GM19099 (cell line): ENCODE results near the gene ERI3.

ENCODE experiments used
- POLR2A ChIP-seq: IDR thresholded peaks from 3 replicates; pipeline ENCODE4 v1.6.1; 2011; ENCODE audit warnings: low read depth; ENCODE audit not compliant: insufficient read length; ENCODE audit errors: extremely low read depth

The ERI3 gene

DNA sequence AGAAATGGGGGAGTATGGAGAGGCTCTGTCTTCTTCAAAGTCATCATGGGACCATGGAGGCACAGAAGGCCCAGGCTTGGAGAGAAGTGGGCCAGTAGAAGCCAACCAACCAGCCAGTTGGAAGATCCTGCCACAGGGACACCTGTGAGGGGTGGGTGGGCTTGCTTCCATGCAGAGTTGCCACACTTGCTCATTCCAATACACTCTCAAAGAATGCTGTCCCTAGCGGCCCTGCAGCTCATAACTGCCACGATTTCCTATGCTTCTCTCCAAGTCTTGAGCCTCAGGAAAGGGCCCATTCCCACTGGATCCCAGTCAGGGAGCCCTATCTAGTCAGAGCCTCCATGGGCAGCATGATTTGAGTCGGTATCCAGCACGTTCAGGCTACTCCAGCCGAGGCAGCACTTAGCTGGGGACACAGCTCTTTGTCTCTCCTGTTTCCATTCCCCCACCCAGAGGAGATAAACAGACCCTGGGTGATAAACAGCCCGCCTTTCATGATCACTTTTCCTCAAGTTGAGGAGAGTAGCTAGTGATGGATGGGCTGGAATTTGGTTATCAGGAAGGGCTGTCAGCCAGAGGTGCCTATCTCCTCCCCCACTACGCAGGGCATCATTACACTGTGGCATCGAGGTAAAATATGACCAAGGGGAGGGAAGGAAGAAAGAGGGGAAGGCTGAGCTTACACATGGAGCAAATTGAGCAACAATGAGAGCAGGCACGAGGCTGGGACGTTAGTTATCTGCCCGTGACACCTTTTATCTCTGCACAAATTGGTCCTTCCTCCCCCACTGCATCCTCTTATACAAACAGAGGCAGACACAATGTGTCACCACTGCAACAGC lies 64.6 kb downstream of the ERI3 start:
- TF ChIP-seq POLR2A, result no peak

- no peak for TF ChIP-seq POLR2A
Measured at GRCh38 chr1:44289530-44289929, 65.5 kb downstream of the ERI3 start.

DNA sequence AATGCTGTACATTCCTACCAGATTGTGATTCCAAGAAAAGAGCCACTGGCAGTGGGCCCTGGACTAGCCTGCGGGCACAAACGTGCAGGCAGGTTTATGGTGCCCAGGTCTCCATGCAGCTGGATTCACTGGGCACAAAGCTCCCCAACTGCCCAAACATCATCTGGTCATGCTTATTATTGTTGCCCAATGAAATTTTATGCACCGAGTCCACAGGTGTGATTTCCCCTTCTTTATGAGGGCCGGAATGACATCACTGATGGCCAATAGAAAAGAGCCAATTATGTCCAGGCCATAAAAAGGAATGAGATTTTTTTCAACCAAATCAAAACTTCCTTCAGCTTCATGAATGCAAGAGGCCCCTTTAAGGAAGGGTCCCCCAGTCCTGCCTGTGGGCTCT lies 66.2 kb downstream of the ERI3 start:
- TF ChIP-seq POLR2A, result no peak

- no peak for TF ChIP-seq POLR2A
Measured at GRCh38 chr1:44284184-44284583, 70.9 kb downstream of the ERI3 start.

GRCh38 chr1:44283524-44284173 lies 71.4 kb downstream of the ERI3 start:
- no peak for TF ChIP-seq POLR2A

GRCh38 chr1:44282704-44283426 lies 72.2 kb downstream of the ERI3 start:
- no peak for TF ChIP-seq POLR2A

GRCh38 chr1:44281962-44282703 lies 72.9 kb downstream of the ERI3 start:
- no peak for TF ChIP-seq POLR2A

GRCh38 chr1:44276901-44277300 lies 78.2 kb downstream of the ERI3 start:
- no peak for TF ChIP-seq POLR2A

- TF ChIP-seq POLR2A, result no peak
Measured at GRCh38 chr1:44275991-44276405, 79.1 kb downstream of the ERI3 start.

- no peak for TF ChIP-seq POLR2A
Measured at GRCh38 chr1:44275296-44275962, 79.6 kb downstream of the ERI3 start.

DNA sequence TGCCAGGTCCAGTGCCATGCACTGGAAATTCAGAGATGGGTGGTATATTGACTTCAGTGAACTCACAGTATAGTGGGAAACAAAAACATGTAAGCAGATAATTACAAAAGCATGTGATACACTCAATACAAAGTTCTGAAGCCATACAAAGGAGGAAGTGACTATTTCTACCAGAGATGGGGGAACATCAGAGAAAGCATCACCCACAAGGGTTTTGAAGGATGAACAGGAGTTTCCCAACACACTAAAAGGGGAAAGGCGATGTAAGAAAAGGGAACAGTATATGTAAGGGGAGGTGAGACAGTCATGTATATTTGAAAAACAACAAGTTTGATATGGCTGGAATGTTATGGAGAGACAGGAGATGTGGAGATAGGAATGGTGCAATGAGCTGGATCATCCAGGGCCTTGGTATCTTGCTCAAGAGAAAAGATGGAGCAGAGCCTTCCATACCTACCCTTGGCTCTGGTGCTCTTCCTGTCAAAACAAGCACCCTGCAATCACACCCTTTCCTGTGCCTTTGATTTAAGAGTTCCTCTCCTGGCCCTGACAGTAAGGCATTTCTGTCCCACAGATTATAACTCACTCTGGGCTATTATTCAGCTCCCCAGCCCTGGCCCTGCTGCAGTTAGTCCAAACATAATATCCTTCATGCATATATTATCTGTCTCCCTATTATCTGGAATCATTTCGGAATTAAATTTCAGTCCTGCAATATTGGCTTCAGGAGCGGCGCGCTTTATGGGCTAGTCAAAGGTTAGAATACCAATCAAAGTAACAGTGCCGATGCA lies 81.3 kb downstream of the ERI3 start:
- TF ChIP-seq POLR2A, result no peak

DNA sequence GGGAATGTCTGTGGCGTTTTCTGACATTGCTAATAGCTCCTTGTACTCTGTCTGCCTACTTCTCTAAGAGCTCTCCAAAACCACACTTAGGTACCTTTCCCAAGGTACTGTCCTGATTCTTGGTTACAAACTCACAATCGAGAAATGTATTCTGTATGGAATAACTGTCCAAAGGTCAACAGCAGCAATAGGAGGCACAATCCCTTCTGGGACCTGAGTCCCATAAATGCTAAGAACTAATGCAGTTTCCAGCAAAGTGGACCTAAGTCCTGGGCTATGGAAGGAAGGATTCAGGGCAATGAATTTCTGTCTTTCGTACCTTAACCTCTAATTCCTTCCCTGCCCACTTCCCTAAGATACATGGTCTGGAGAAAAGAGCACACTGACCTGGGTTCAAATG lies 82.1 kb downstream of the ERI3 start:
- no peak for TF ChIP-seq POLR2A

- TF ChIP-seq POLR2A, result no peak
Measured at GRCh38 chr1:44271646-44272045, 83.4 kb downstream of the ERI3 start.

DNA sequence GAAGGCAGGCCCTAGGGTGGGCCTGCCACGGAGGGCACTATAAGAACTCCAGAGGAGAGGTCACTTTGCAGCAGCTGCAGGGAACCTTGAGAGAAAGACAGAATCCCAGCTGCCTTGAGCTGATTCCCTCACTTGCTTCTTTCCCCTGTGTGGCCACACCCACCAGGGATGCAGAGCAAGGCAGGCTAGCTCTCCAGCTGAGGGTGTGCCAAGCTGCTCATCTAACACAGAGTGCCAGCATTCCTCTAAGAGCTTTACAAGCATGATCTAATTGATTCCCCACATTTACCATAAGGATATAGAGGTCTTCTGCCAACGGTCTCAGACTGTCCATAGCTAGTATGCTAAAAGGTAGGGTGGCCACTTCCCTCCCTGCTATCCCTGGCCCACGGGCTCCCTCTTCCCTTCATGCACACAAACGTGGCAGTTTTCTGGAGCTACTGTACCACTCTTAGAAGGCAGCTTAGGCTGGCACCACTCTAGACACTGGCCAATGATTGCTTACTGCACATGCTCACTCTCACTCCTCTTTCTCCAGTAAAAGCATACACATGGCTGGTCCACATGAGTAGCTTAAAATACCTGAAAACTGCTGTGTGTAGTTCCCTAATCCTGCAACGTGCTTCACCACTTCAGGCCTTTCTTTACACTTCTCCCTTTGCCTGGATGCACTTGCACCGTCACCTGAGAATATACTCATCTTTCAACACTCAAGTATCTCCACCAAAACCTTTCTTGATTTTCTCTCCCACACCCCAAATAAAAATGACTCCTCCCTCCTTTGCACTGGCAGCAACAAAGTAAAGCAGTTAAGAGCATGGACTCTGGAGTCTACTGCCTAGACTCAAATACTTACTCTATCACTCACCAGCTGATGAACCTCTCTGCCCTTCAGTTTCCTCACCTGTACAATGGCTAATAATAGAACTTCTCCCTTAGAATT lies 84.1 kb downstream of the ERI3 start:
- no peak for TF ChIP-seq POLR2A
